Dermis microvascular lymphatic vessel endothelial cell (primary cell): ENCODE results near the gene NPHS1. TPM values are rescaled to one million over a fixed set of nuclear protein-coding genes. Genes with fewer than 3 reads are reported as not detected.

ENCODE experiments used
- DNase-seq, 2 donors: peaks; one replicate each; pipeline versions ENCODE4 v3.0.0 to v3.0.0-alpha.2; 2010; ENCODE audit warnings: low read depth in 2 of 2
- total RNA-seq: library from RNA; depleted of rRNA; stranded (reverse); fragments of >200 nt; gene quantifications from 2 replicates; pipeline ENCODE4 v1.2.1, GENCODE V29; 2014

The NPHS1 gene
- total RNA-seq, 1 donor from 2014 or later, result not detected

DNA sequence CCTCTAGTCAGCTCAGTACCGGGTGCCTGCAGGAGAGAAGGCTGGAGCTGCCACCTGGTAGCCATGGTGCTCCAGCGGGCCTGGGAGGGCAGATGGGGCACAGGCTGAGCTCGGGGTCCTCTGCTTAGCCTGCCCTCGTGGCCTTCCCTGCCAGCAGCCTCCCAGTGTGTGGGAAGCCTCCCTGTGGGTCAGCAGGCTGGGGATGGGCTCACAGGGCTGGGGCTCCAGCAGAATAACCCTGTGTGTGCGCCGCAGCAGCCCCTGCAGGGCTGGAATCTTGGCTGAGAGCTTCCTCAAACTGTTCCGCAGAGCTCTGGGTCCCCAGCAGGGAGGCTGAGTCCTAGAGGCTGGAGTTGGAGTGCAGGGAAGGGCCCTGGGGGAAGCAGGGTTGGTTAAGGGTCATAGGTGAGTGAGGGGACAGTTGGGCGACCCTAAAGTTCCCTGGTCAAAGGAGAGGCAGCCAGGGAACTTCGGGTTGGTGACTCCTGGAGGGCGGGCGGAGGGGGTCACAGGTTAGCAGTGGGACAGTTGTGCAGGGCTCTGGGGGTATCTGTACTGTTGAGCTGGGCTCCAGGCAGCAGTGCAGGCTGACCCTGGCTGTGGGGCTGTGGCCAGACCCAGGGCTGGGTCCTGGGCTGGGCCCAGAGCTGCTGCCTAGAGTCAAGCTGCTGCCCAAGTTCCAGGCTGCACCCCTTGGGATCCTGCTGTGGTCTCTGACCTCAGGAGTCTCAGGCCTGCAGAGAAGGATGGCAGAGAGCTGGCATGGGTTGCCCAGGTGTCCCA is 62.9 kb downstream of the NPHS1 start:
- DNase-seq, result no peak

DNA sequence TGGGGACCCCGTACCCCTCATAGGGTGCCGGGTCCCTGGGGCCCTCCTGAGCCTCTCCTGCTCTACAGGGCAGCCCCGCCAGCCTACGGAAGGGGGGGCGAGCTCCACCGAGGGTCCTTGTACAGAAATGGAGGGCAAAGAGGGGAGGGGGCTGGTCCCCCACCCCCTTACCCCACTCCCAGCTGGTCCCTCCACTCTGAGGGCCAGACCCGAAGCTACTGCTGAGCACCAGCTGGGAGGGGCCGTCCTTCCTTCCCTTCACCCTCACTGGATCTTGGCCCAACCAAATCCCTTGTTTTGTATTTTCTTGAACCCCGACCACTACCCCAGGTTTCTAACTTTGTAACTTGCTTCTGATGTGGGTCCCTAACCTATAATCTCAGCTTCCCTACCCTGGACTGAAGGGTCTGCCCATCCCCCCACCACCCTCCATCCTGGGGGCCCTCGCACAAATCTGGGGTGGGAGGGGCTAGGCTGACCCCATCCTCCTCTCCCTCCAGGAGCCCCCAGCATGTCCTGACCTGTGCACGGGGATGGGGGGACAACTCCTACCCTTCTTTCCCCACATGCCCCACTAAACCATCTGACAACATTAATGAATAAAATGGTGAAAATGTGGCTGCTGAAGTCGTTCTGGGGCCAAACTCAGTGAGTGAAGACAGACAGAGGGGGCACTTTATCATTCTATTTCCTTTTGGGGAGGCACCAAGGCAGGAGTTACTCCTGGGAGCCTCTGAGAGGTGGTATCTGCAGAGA is 63.9 kb downstream of the NPHS1 start:
- no peak for DNase-seq

DNA sequence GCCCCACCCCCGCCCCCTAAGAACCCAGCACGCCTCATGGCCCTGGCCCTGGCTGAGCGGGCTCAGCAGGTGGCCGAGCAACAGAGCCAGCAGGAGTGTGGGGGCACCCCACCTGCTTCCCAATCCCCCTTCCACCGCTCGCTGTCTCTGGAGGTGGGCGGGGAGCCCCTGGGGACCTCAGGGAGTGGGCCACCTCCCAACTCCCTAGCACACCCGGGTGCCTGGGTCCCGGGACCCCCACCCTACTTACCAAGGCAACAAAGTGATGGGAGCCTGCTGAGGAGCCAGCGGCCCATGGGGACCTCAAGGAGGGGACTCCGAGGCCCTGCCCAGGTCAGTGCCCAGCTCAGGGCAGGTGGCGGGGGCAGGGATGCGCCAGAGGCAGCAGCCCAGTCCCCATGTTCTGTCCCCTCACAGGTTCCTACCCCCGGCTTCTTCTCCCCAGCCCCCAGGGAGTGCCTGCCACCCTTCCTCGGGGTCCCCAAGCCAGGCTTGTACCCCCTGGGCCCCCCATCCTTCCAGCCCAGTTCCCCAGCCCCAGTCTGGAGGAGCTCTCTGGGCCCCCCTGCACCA is 65.0 kb downstream of the NPHS1 start:
- DNase-seq, result no peak

DNA sequence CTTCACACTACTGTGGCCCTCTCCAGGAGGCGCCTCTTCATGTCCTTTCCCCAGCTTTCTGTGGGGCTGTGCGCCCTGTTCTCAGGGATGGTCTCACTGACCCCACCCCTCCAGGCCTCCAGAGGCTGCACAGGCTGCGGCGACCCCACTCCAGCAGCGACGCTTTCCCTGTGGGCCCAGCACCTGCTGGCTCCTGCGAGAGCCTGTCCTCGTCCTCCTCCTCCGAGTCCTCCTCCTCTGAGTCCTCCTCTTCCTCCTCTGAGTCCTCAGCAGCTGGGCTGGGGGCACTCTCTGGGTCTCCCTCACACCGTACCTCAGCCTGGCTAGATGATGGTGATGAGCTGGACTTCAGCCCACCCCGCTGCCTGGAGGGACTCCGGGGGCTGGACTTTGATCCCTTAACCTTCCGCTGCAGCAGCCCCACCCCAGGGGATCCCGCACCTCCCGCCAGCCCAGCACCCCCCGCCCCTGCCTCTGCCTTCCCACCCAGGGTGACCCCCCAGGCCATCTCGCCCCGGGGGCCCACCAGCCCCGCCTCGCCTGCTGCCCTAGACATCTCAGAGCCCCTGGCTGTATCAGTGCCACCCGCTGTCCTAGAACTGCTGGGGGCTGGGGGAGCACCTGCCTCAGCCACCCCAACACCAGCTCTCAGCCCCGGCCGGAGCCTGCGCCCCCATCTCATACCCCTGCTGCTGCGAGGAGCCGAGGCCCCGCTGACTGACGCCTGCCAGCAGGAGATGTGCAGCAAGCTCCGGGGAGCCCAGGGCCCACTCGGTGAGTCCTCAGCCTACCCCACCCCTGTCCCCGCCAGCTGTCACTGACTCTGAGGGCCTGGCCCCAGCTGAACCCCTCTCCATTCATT is 65.8 kb downstream of the NPHS1 start:
- DNase-seq, result no peak

DNA sequence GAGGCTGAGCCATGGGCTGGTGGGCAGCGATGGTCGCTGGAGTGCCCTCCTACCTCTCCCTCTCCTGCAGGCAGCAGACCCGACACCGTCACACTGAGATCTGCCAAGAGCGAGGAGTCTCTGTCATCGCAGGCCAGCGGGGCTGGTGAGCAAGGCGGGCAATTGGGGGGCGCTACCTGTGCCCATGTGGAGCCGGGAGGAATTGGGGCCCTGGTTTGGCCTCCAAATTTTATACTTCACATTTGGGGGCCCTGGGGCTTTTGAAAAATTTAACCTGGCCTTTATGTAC is 67.0 kb downstream of the NPHS1 start:
- no peak for DNase-seq

DNA sequence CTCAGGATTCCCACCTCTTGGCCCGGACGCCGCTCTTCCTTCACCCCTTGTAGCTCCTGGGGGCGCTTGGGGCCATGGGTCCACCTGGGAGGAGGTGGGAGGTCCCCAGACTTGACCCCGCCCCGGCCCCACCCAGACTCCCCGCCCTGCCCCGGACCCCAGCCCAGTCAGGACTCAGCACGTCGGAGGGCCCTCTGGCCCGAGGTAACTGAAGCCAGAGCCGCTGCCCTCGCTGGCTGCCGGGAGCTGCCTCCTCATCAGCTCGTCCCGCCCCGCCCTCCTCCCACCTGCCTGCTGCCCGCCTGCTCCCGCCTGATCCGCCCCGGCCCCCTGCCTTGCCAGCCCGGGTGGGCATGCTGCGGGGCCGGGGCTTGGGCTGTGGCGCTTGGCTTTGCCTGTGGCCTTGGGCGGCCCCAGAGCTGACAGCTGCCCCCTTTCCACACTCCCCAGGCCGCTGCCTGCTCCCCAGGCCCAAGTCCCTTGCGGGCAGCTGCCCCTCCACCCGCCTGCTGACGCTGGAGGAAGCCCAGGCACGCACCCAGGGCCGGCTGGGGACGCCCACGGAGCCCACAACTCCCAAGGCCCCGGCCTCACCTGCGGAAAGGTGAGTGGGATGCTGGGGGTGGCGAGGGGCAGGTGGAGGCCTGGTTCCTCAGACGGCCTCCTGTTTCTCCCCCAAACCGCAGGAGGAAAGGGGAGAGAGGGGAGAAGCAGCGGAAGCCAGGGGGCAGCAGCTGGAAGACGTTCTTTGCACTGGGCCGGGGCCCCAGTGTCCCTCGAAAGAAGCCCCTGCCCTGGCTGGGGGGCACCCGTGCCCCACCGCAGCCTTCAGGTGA is 67.6 kb downstream of the NPHS1 start:
- DNase-seq, result no peak

DNA sequence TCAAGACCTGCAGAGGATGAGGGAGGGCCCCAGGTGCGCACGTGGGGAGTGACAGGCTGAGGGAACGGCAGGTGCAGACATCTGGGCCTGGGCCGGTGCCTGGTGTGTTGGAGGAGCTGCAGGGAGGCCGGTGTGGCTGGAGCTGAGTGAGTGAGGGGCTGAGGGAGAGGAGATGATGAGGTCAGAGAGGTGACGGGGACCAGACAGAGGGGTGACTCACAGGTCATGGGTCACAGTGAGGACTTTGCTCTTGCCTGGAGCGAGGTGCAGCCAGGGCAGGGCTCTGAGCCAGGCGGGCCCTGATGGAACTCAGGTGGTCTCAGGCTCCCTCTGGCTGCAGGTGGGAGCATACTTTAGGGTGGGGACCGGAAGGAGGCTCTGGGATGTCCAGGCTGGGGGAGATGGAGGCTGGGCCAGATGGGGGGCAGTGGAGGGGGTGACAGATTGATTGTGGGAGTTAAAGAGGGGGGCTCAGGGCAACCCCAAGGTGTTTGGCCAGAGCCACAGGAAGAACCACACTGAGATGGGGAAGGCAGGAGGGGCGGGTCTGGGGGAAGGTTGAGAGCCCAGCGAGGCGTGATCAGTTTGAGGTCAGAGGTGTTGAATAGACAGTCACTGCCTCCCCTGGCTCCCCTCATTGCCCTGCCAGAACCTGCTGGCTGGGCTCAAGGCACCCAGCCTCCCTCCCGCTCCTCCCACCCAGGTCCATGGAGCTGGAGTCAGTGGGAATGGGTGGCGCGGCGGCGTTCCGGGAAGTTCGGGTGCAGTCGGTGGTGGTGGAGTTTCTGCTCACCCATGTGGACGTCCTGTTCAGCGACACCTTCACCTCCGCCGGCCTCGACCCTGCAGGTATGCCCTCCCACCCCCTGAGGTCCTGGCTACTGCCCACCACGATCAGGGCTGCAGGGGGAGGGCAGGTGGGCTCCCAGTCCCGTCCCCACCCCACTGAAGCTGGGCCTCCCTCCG is 68.6 kb downstream of the NPHS1 start:
- no peak for DNase-seq

DNA sequence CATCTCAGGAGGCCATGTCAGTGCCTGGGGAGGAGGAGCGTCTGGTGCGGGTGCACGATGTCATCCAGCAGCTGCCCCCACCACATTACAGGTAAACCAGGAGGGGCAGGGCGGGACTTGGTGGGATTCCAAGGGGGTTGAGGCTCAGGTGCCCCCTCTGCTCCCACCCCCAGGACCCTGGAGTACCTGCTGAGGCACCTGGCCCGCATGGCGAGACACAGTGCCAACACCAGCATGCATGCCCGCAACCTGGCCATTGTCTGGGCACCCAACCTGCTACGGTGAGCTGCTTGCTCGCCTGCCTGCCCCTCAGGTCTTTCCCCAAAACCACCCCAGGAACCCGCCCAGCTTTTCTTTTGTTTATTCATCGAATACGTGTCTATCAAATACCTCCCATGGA is 69.7 kb downstream of the NPHS1 start:
- no peak for DNase-seq

DNA sequence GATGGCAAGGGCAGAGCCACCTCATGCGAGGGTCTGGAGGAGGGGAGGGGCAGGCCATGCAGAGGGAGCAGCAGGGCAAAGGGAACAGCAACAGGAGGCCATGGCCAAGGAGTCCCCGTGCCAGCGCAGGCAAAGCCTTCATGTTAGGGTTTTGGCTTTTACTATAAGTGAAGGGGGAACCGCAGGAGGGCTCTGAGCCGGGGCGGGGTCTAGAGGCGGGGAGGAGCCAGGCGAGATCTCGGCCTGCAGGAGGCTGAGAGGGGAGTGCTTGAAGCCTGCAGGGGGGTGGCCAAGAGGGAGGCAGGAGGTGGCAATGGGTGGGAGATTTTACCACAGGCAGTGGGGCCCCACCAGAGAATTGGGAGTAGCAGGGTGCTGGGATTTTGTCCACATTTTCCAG is 70.7 kb downstream of the NPHS1 start:
- no peak for DNase-seq

DNA sequence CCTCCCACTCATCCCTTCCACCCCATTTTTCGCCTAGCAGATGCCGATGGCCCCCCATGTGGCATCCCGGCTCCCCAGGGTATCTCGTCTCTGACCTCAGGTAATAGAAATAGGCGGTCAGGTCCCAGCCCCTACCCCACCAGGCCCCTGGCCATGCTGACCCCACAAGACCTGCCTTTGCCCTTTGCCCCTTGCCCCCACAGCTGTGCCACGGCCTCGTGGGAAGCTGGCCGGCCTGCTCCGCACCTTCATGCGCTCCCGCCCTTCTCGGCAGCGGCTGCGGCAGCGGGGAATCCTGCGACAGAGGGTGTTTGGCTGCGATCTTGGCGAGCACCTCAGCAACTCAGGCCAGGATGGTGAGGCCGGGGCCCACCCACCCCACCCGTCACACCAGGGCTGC is 71.6 kb downstream of the NPHS1 start:
- no peak for DNase-seq

DNA sequence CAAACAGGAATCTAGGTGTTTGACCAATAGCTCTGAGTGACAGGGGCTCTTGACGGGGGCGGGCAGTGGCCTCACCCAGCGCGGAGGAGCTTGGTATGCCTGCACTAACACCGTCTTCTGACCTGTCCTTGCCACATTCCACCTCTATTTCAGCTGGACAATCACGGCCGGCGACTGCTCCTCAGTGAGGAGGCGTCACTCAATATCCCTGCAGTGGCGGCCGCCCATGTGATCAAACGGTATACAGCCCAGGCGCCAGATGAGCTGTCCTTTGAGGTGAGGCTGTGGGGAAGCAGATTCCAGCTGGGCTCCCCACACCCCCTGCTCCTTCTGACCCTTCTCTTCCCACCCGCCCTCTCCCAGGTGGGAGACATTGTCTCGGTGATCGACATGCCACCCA is 72.2 kb downstream of the NPHS1 start:
- DNase-seq, result no peak

DNA sequence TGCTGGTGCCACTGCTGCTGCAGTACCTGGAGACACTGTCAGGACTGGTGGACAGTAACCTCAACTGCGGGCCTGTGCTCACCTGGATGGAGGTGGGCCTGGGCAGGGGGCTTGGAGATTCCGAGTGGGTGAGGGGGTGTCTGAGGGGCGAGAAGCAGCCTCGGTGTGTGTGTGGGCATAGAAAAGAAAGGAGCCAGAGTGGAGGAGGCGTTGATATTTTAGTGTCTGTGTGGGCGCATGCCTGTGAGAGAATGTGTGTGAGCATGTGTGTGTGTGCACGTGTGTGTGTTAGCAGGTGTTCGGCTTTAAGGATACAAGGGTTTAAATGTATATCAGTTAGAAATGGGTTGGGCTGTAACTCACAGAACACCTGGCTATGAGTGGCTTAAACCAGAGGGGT is 73.3 kb downstream of the NPHS1 start:
- no peak for DNase-seq

DNA sequence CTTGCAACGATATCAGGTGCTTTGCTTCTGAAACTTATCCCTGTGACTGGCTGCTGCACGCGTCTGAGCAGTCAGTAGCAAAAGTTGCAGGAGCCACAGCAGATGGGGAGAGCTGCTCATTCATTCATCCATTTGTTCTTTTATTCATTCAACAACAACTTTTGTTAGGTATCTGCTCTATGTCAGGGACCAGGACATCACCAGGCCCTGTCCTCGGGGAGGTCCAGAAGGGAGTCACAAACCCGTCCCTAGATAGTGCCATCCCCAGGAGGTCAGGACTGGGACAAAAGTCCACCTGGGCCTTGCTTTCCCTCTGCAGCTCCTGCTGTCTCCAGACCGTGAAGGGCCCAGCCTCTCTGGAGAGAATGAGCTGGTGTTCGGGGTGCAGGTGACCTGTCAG is 74.3 kb downstream of the NPHS1 start:
- DNase-seq, result no peak

DNA sequence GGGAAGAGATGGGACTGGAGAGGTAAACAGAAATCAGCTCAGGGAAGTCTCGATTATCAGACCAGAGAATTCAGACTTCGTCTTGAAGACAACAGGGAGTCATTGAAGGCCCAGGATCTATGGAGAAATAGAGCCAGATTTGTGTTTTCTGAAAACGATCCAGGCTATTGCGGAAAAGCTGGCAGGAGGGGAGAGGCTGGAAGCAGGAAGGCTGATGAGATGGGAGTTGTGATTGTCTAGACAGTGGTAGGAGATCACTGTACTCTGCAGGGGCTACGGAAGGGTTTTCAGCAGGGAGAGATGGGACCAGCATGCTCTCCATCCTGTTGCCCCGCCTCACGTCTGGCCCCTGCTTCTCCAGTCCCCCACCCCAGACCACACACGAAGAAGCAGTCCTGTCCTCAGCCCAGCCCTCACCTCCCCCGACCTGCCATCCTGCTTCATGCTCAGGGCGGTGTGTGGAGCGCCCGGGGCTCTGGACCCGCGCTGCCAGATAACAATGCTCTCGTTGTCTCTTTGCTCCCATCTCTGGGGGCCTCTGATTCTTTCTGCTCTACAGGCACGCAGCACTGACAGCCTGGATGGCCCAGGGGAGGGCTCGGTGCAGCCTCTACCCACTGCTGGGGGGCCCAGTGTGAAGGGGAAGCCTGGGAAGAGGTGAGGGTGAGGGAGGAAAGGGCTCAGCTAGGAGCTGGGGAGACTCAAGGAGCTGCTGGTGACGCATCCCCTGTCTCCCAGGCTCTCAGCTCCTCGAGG is 75.0 kb downstream of the NPHS1 start:
- no peak for DNase-seq

DNA sequence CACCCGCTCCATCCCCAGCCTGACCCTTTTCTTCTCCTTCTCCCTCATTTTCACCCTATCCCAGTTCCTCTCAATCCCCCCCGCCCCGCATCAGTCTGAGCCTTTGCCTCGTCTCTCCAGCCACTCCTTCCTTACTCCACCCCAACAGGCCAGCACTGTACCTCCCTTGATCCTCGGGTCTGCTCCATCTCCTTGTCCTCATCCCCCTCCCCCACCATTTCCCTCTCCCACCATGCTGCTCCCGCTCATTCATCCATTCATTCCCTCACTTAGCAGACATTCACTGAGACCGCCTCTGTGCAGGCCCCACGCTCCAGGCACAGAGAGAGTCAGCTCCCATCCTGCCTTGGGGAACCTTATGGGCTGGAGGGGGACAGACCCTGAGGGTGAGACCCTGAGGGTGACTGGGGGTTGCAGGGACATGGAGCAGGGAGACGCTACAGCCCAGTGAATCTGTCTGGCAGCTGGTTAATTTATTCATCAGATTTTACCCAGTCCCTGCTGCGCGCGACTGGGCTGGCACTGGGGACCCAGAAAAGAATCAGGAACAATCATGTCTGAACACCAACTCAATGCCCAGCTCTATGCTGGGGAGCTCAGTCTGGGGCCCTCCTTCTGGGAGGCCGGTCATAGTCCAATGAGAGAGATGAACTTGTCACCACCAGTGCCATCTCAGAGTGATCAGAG is 76.1 kb downstream of the NPHS1 start:
- no peak for DNase-seq
